ENCODE results near the gene TPX2.

- TF ChIP-seq POLR2A (IDR thresholded peaks at IDR 0.05) (no peak), CTCF (IDR thresholded peaks at IDR 0.05) (no peak), POLR2AphosphoS5 (IDR thresholded peaks at IDR 0.05) (no peak)
These were observed 29.2 kb upstream of the TPX2 start for GRCh38 chr20:31709939-31710338.
